Measurements from ENCODE around the gene ARHGEF16.

DNA sequence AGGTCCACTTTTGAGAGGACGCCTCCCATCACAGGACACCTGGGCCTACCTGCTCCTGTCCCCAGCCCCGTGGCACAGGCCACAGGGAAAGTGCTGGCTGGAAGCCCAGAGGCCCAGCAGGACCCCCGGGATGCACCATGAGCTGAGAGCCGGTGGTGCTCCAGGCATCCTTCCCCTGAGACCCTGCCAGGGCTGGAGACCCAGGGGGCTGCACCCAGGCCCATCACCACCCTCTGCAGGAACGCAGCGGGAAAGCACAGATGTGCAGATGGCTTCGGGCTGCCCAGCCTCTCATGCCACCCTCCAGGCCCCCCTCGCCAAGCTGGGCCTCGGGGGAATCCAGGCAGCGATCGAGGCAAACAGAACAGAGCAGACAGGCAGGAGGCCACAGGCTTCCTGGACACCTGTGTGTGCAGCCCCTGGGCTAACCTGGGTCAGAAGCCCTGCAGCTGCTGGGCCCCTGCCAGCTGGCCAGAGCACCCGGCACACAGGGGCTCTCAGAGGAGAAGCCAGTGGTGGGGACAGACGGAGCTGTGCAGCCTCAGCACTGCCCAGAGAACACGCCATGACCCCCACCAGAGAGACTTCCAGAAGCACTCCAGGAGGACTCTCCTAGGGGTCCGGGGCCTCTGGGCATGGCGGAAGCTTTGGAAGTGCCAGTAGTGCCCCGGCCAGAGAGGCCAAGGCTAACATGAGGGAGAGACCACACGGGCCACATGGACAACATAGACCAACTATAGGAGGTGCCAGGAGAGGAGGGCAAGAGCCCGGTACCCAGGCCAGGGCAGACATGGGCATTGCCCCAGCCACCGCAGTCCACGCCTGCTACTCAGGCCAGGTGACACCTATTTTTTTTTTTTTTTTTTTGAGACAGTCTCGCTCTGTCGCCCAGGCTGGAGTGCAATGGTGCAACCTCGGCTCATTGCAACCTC, 71.4 kb downstream of the ARHGEF16 start:
- TF ChIP-seq, protein P1, sequence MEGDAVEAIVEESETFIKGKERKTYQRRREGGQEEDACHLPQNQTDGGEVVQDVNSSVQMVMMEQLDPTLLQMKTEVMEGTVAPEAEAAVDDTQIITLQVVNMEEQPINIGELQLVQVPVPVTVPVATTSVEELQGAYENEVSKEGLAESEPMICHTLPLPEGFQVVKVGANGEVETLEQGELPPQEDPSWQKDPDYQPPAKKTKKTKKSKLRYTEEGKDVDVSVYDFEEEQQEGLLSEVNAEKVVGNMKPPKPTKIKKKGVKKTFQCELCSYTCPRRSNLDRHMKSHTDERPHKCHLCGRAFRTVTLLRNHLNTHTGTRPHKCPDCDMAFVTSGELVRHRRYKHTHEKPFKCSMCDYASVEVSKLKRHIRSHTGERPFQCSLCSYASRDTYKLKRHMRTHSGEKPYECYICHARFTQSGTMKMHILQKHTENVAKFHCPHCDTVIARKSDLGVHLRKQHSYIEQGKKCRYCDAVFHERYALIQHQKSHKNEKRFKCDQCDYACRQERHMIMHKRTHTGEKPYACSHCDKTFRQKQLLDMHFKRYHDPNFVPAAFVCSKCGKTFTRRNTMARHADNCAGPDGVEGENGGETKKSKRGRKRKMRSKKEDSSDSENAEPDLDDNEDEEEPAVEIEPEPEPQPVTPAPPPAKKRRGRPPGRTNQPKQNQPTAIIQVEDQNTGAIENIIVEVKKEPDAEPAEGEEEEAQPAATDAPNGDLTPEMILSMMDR (IDR thresholded peaks at IDR 0.05): no peak
- TF ChIP-seq ZFX (IDR thresholded peaks at IDR 0.05; ENCODE audit: borderline replicate concordance): no peak
